ENCODE measurements around the gene NEK9. TPM values are rescaled to one million over a fixed set of nuclear protein-coding genes. Genes with fewer than 3 reads are reported as not detected.

The NEK9 gene
- total RNA-seq, 1 experiment from 2014 or later = 56.5 TPM

DNA sequence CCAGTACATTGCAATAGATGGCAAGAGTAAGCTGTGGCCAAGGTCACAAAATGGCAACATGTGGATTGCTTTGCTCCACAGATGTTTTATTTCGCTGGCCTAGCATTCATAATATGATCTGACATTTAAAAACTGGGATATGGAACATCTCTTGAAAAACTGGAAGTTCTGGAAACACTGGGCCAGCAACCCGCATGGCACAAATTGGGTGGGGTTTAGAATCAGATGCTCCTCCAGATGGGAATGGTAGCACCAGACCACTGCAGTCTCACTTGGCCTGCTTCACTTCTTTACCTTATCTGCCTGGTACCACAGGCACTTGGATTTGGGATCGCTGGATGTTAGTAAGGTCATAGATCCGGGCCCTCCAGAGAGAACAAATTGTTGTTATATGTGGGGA, 47.3 kb downstream of the NEK9 start:
- H3K27me3 Mint-ChIP-seq (ENCODE audit: low read depth) = no peaks in the 10 kb centered on the region

More for the DNA sequence above, 47.3 kb downstream of the NEK9 start:
- no peak overlapping the region for H2BK5ac ChIP-seq (ENCODE audit: insufficient read length, low read length)
- no peaks in the 10 kb centered on the region for H3K4me1 ChIP-seq (ENCODE audit: insufficient read depth, low read length)
- no peak overlapping the region for H3K23ac ChIP-seq (ENCODE audit: insufficient read length, low read depth, low read length)
- no peaks in the 10 kb centered on the region for H3K79me1 ChIP-seq (ENCODE audit: insufficient read depth, low read depth, low read length, poor library complexity, severe bottlenecking)
- no peak for TF ChIP-seq CTCF (conservative IDR thresholded peaks at IDR 0.05)
- Mint-ChIP-seq H3K36me3 (ENCODE audit: insufficient read depth in 1 of 3, low read depth in 3 of 3) (peaks cover 4 to 27% (median 10%) of the 10 kb centered on the region in 3 experiments; a peak in 6 of 7 replicates), H3K4me3 (no peak overlapping the region), H3K27ac (no peak overlapping the region), H3K9me3 (no peaks in the 10 kb centered on the region), H3K4me1 (no peaks in the 10 kb centered on the region)
- no peak overlapping the region for H2AFZ ChIP-seq (ENCODE audit: low read length)
- H4K20me1 ChIP-seq (ENCODE audit: control insufficient read depth, insufficient read depth, insufficient read length) = no peaks in the 10 kb centered on the region
- H3K27ac ChIP-seq (ENCODE audit: insufficient read length, low read depth, low read length) = no peak overlapping the region
- no peaks in the 10 kb centered on the region for H3K79me2 ChIP-seq (ENCODE audit: insufficient read depth, low read length)
- no peak overlapping the region for H4K8ac ChIP-seq (replicated peaks; ENCODE audit: insufficient read length, low read depth, low read length)
- no peak overlapping the region for H2BK120ac ChIP-seq (ENCODE audit: low read depth, low read length, poor library complexity, severe bottlenecking)
- no peak overlapping the region for H3T11ph ChIP-seq (ENCODE audit: low read length)
- H3K9me3 ChIP-seq (ENCODE audit: control insufficient read depth, low read depth, low read length) = no peaks in the 10 kb centered on the region
- no peak for DNase-seq
- no peak overlapping the region for H3K56ac ChIP-seq (ENCODE audit: insufficient read length, low read depth, low read length)
- H2BK15ac ChIP-seq (ENCODE audit: low read depth, low read length) = no peak overlapping the region
- no peak overlapping the region for H4K5ac ChIP-seq (ENCODE audit: insufficient read length, low read depth, low read length)
- no peak overlapping the region for H2BK12ac ChIP-seq (ENCODE audit: insufficient read length, low read depth, low read length)
- H3K4ac ChIP-seq (ENCODE audit: low read depth, low read length) = no peak overlapping the region
- no peaks in the 10 kb centered on the region for H3K27me3 ChIP-seq (ENCODE audit: insufficient read depth, low read length)
- no peak overlapping the region for H3K18ac ChIP-seq (ENCODE audit: insufficient read length, low read depth, low read length)
- no peak overlapping the region for H3K9ac ChIP-seq (ENCODE audit: extremely low read depth, insufficient read length, low read length)
- H2BK20ac ChIP-seq (ENCODE audit: low read depth, low read length, poor library complexity, severe bottlenecking) = no peak overlapping the region
- H2AK5ac ChIP-seq (ENCODE audit: insufficient read length, low read length) = no peak overlapping the region
- no peaks in the 10 kb centered on the region for H3K23me2 ChIP-seq (ENCODE audit: insufficient read length, low read depth, low read length, poor library complexity, severe bottlenecking)
- H3K14ac ChIP-seq (ENCODE audit: insufficient read depth, low read length) = no peak overlapping the region
- no peak overlapping the region for H4K91ac ChIP-seq (ENCODE audit: insufficient read length, low read depth, low read length)
- WGBS (ENCODE audit: extremely low coverage, insufficient read length, low lambda C conversion rate) = no CpG with 5 or more reads among the region's 4 CpGs
- no peak overlapping the region for H3K4me2 ChIP-seq (ENCODE audit: insufficient read depth, insufficient read length, low read length)
